H1 (cell line): ENCODE results near the gene DET1. TPM values are rescaled to one million over a fixed set of nuclear protein-coding genes. Genes with fewer than 3 reads are reported as not detected.

Experiments
- CTCF ChIA-PET: fragments of 300-600 bp; sonication (Branson Sonifier 250); formaldehyde crosslinking; loops from one replicate; lab custom pipeline; 2021; ENCODE audit not compliant: partially characterized antibody; lab: Charles Lee
- POLR2A ChIA-PET: fragments of 300-600 bp; sonication (Branson Sonifier 250); formaldehyde crosslinking; loops from one replicate; lab custom pipeline; 2021; ENCODE audit warnings: inconsistent platforms; ENCODE audit not compliant: partially characterized antibody; lab: Charles Lee
- DNase-seq, 2 experiments: peaks; one replicate each; pipeline versions ENCODE4 v3.0.0 to v3.0.0-alpha.2; 2010 to 2022; ENCODE audit warnings: low spot score in 2 of 2, low read depth in 1 of 2, mixed read lengths in 1 of 2
- FAIRE-seq: peaks from 2 replicates; lab custom pipeline; 2011; peaks lifted over from hg19 to GRCh38; lab: Jason Lieb, UNC
- H2AFZ ChIP-seq: 2 replicates; pipeline ENCODE4 v1.8.1; 2012; ENCODE audit warnings: low read length, inconsistent platforms
- H2AK5ac ChIP-seq: 2 replicates; pipeline ENCODE4 v1.6.1; 2013; ENCODE audit warnings: low read depth, low read length
- H2BK120ac ChIP-seq: replicated peaks from 2 replicates; pipeline ENCODE3; 2013; ENCODE audit warnings: low read depth, low read length, inconsistent platforms
- H2BK12ac ChIP-seq: 2 replicates; pipeline ENCODE4 v1.6.1; 2013; ENCODE audit warnings: low read depth, low read length
- H2BK15ac ChIP-seq: 2 replicates; pipeline ENCODE4 v1.6.1; 2013; ENCODE audit warnings: low read length
- H2BK20ac ChIP-seq: 2 replicates; pipeline ENCODE4 v1.6.1; 2013; ENCODE audit warnings: low read length
- H2BK5ac ChIP-seq: 2 replicates; pipeline ENCODE4 v1.6.1; 2013; ENCODE audit warnings: low read depth, low read length
- H3K14ac ChIP-seq: 2 replicates; pipeline ENCODE4 v1.6.1; 2013; ENCODE audit warnings: inconsistent platforms; ENCODE audit not compliant: insufficient read length
- H3K18ac ChIP-seq: 2 replicates; pipeline ENCODE4 v1.6.1; 2013; ENCODE audit warnings: low read length; ENCODE audit errors: extremely low read depth
- H3K23ac ChIP-seq: 2 replicates; pipeline ENCODE4 v1.6.1; 2013; ENCODE audit warnings: inconsistent platforms; ENCODE audit not compliant: insufficient read length
- H3K23me2 ChIP-seq: 2 replicates; pipeline ENCODE4 v1.6.1; 2013; ENCODE audit warnings: low read depth, low read length
- H3K27ac ChIP-seq: 2 replicates; pipeline ENCODE4 v1.6.1; 2011; ENCODE audit warnings: low read depth, low read length, inconsistent platforms
- H3K27me3 ChIP-seq, 4 experiments: replicated peaks in 1 of 4; 1 replicate in 1 of 4; 2 replicates in 3 of 4; pipeline versions ENCODE4 v1.6.1 to v1.8.1; 2011 to 2013; ENCODE audit warnings: low read length in 3 of 4, mild to moderate bottlenecking in 3 of 4, inconsistent platforms in 2 of 4, mixed read lengths in 2 of 4, moderate library complexity in 1 of 4; ENCODE audit not compliant: control insufficient read depth in 3 of 4, insufficient read depth in 3 of 4; ENCODE audit errors: extremely low read depth in 1 of 4
- H3K36me3 ChIP-seq, 4 experiments: 2 replicates each; pipeline versions ENCODE4 v1.6.1 to v1.8.1; 2011 to 2013; ENCODE audit warnings: mild to moderate bottlenecking in 4 of 4, low read length in 3 of 4, moderate library complexity in 2 of 4, control low read depth in 1 of 4, inconsistent platforms in 1 of 4; ENCODE audit not compliant: insufficient read depth in 4 of 4, control insufficient read depth in 2 of 4
- H3K4ac ChIP-seq: replicated peaks from 2 replicates; pipeline ENCODE3; 2013; ENCODE audit warnings: low read length, low read depth, mixed read lengths, inconsistent platforms; ENCODE audit not compliant: insufficient read length
- H3K4me1 ChIP-seq, 4 experiments: replicated peaks in 1 of 4; 1 replicate in 1 of 4; 2 replicates in 3 of 4; pipeline versions ENCODE4 v1.6.1 to v1.8.1; 2011 to 2013; ENCODE audit warnings: low read length in 3 of 4, inconsistent platforms in 2 of 4, mixed read lengths in 1 of 4; ENCODE audit not compliant: insufficient read depth in 4 of 4, control insufficient read depth in 3 of 4
- H3K4me2 ChIP-seq, 2 experiments: 2 replicates each; pipeline versions ENCODE4 v1.6.1 to v1.8.1; 2011 to 2013; ENCODE audit warnings: low read depth in 2 of 2, low read length in 2 of 2, control low read depth in 1 of 2, inconsistent platforms in 1 of 2, mild to moderate bottlenecking in 1 of 2; ENCODE audit not compliant: insufficient read depth in 1 of 2
- H3K4me3 ChIP-seq, 4 experiments: fragments of 200-600, 300-600 bp in 1 of 4; sonication (generic), shearing (Covaris generic), sonication (Bioruptor Twin) in 1 of 4; 2 replicates each; pipeline versions ENCODE4 v1.5.1 to v1.8.1; 2011 to 2016; ENCODE audit warnings: low read length in 4 of 4, low read depth in 3 of 4, control low read depth in 2 of 4, inconsistent platforms in 2 of 4, mild to moderate bottlenecking in 2 of 4, mixed read lengths in 1 of 4, moderate library complexity in 1 of 4; ENCODE audit not compliant: insufficient read depth in 2 of 4; ENCODE audit errors: extremely low read depth in 1 of 4
- H3K56ac ChIP-seq: replicated peaks from 2 replicates; pipeline ENCODE3; 2013; ENCODE audit warnings: low read depth, mild to moderate bottlenecking, mixed read lengths, low read length, inconsistent platforms; ENCODE audit not compliant: insufficient read length
- H3K79me1 ChIP-seq: 2 replicates; pipeline ENCODE4 v1.6.1; 2013; ENCODE audit warnings: low read depth, low read length, control low read depth
- H3K79me2 ChIP-seq, 2 experiments: 2 replicates each; pipeline versions ENCODE4 v1.6.1 to v1.8.1; 2012 to 2013; ENCODE audit warnings: low read length in 2 of 2, mild to moderate bottlenecking in 2 of 2, inconsistent platforms in 1 of 2; ENCODE audit not compliant: insufficient read depth in 2 of 2, control insufficient read depth in 1 of 2
- H3K9ac ChIP-seq, 4 experiments: replicated peaks in 1 of 4; 1 replicate in 1 of 4; 2 replicates in 3 of 4; pipeline versions ENCODE4 v1.6.1 to v1.8.1; 2011 to 2013; ENCODE audit warnings: low read depth in 3 of 4, low read length in 3 of 4, control low read depth in 2 of 4, mild to moderate bottlenecking in 2 of 4, moderate library complexity in 2 of 4, inconsistent platforms in 1 of 4; ENCODE audit errors: extremely low read depth in 1 of 4
- H3K9me3 ChIP-seq, 2 experiments: 2 replicates each; pipeline versions ENCODE4 v1.6.1 to v1.8.1; 2012 to 2013; ENCODE audit warnings: mild to moderate bottlenecking in 2 of 2, moderate library complexity in 2 of 2, control low read depth in 1 of 2, inconsistent platforms in 1 of 2, low read depth in 1 of 2, low read length in 1 of 2, mixed read lengths in 1 of 2; ENCODE audit not compliant: insufficient read depth in 2 of 2
- H4K20me1 ChIP-seq, 2 experiments: replicated peaks in 1 of 2; 2 replicates each; pipeline versions ENCODE3 to v1.8.1; 2011 to 2013; ENCODE audit warnings: inconsistent platforms in 2 of 2, low read length in 2 of 2, mild to moderate bottlenecking in 1 of 2; ENCODE audit not compliant: insufficient read depth in 2 of 2, control insufficient read depth in 1 of 2
- H4K5ac ChIP-seq: 2 replicates; pipeline ENCODE4 v1.6.1; 2013; ENCODE audit warnings: low read length, low read depth, mixed read lengths, inconsistent platforms; ENCODE audit not compliant: insufficient read length
- H4K8ac ChIP-seq: 2 replicates; pipeline ENCODE4 v1.8.0; 2013; ENCODE audit warnings: mild to moderate bottlenecking, moderate library complexity, low read length, inconsistent platforms; ENCODE audit not compliant: insufficient read depth; ENCODE audit errors: extremely low read depth
- H4K91ac ChIP-seq: replicated peaks from 2 replicates; pipeline ENCODE3; 2013; ENCODE audit warnings: low read length, mixed read lengths, inconsistent platforms; ENCODE audit not compliant: insufficient read length
- ATF2 ChIP-seq: IDR thresholded peaks from 2 replicates; pipeline ENCODE4 v1.6.1; 2012; ENCODE audit warnings: low read length, inconsistent platforms
- CHD1 ChIP-seq: IDR thresholded peaks from 2 replicates; pipeline ENCODE4 v1.6.1; 2012; ENCODE audit warnings: low read depth, low read length, improper control_type of control experiment
- CHD2 ChIP-seq: IDR thresholded peaks from 2 replicates; pipeline ENCODE4 v1.6.1; 2012; ENCODE audit warnings: low read length, improper control_type of control experiment
- E2F6 ChIP-seq: IDR thresholded peaks from 2 replicates; pipeline ENCODE4 v1.6.1; 2012; ENCODE audit warnings: inconsistent platforms
- EP300 ChIP-seq, 2 experiments: IDR thresholded peaks; 1 replicate in 1 of 2; 2 replicates in 1 of 2; pipeline ENCODE4 v1.6.1; 2011 to 2012; ENCODE audit warnings: low read depth in 2 of 2, low read length in 2 of 2, mild to moderate bottlenecking in 2 of 2, borderline replicate concordance in 1 of 2, inconsistent platforms in 1 of 2, moderate library complexity in 1 of 2
- MAFK ChIP-seq: IDR thresholded peaks from 2 replicates; pipeline ENCODE4 v1.6.1; 2012; ENCODE audit warnings: low read depth, mild to moderate bottlenecking, improper control_type of control experiment, low read length
- RAD21 ChIP-seq, 2 experiments: IDR thresholded peaks in 1 of 2; conservative IDR thresholded peaks in 1 of 2; 2 replicates each; pipeline ENCODE4 v1.6.1; 2011; ENCODE audit warnings: low read depth in 2 of 2, low read length in 2 of 2, improper control_type of control experiment in 1 of 2, inconsistent platforms in 1 of 2, mild to moderate bottlenecking in 1 of 2, moderate library complexity in 1 of 2
- RBBP5 ChIP-seq: IDR thresholded peaks from 2 replicates; pipeline ENCODE4 v1.7.1; 2012; ENCODE audit warnings: low read depth, mild to moderate bottlenecking, inconsistent platforms, low read length, moderate library complexity, borderline replicate concordance
- SP2 ChIP-seq: IDR thresholded peaks from 2 replicates; pipeline ENCODE4 v1.6.1; 2012; ENCODE audit warnings: mild to moderate bottlenecking, low read length, inconsistent platforms
- SP4 ChIP-seq: IDR thresholded peaks from 2 replicates; pipeline ENCODE4 v1.6.1; 2012; ENCODE audit warnings: low read length, inconsistent platforms
- TBP ChIP-seq: IDR thresholded peaks from 2 replicates; pipeline ENCODE4 v1.6.1; 2011; ENCODE audit warnings: low read depth, low read length, improper control_type of control experiment
- TEAD4 ChIP-seq: IDR thresholded peaks from 2 replicates; pipeline ENCODE4 v1.6.1; 2012; ENCODE audit warnings: low read depth, low read length, inconsistent platforms, mixed read lengths
- polyA plus RNA-seq, 7 experiments: library from polyadenylated mRNA; depleted of rRNA in 3 of 7; stranded (reverse) in 5 of 7; unstranded in 2 of 7; fragments of >200 nt in 5 of 7; fragments of 200-250 nt in 2 of 7; gene quantifications; 1 replicate in 5 of 7; 2 replicates in 1 of 7; 4 replicates in 1 of 7; pipeline versions ENCODE4 v1.2.1 to v1.2.3, GENCODE V29; 2011 to 2013; ENCODE audit warnings: missing spikeins in 2 of 7, mixed read lengths in 2 of 7
- total RNA-seq: library from RNA; stranded (reverse); fragmentation: NEBNext Ultra II Directional; extraction: Animal tissue kit (Norgen Biotek cat#: 25700); gene quantifications from 2 replicates; pipeline ENCODE4 v1.2.1, GENCODE V29; 2021

The DET1 gene
- total and polyA plus RNA-seq, 2 of the 8 experiments (the other 6 are each of a cell fraction or from before 2014, with no cell fraction given): 5.4 to 8.5 TPM

- no peak overlapping the region for H4K5ac ChIP-seq
- no peaks in the 10 kb centered on the region for H4K20me1 ChIP-seq
- DNase-seq (no peak), FAIRE-seq (no peak)
- H4K8ac ChIP-seq: no peak overlapping the region
- no peak overlapping the region for H3K18ac ChIP-seq
- no peak overlapping the region for H3K27ac ChIP-seq
- no peak overlapping the region for H2BK12ac ChIP-seq
- no peak overlapping the region for H2BK120ac ChIP-seq
- H3K9ac ChIP-seq: no peak overlapping the region
- no peak overlapping the region for H3K4me2 ChIP-seq
- H3K9me3 ChIP-seq: peaks cover 0 to 10% of the 10 kb centered on the region in 2 experiments; a peak in 1 of 4 replicates
- H2BK20ac ChIP-seq: no peak overlapping the region
- H3K4me3 ChIP-seq: no peak overlapping the region
- peaks cover 0 to 21% (median 13%) of the 10 kb centered on the region in 4 experiments; a peak in 5 of 8 replicates for H3K36me3 ChIP-seq
- no peaks in the 10 kb centered on the region for H3K27me3 ChIP-seq
- H2AFZ ChIP-seq: no peak overlapping the region
- ChIA-PET POLR2A (no interaction called here), CTCF (no interaction called here)
- H3K79me1 ChIP-seq: no peaks in the 10 kb centered on the region
- H3K4me1 ChIP-seq: no peaks in the 10 kb centered on the region
- H2AK5ac ChIP-seq: no peak overlapping the region
- no peak overlapping the region for H4K91ac ChIP-seq
- no peaks in the 10 kb centered on the region for H3K79me2 ChIP-seq
- H2BK15ac ChIP-seq: no peak overlapping the region
- no peaks in the 10 kb centered on the region for H3K23me2 ChIP-seq
- no peak overlapping the region for H3K56ac ChIP-seq
- no peak overlapping the region for H3K14ac ChIP-seq
- no peak overlapping the region for H2BK5ac ChIP-seq
- no peak overlapping the region for H3K4ac ChIP-seq
- no peak overlapping the region for H3K23ac ChIP-seq
- TF ChIP-seq RAD21 (IDR thresholded peaks at IDR 0.05 in 1 of 2, conservative IDR thresholded peaks at IDR 0.05 in 1 of 2; ENCODE audit: low read depth in 2 of 2, low read length in 2 of 2) (no peak), E2F6 (no peak), TBP (no peak), TEAD4 (no peak), CHD1 (no peak), ATF2 (no peak), RBBP5 (no peak), SP4 (no peak), EP300 (IDR thresholded peaks at IDR 0.05; ENCODE audit: borderline replicate concordance in 1 of 2, low read depth in 2 of 2, low read length in 2 of 2) (no peak), SP2 (no peak), CHD2 (no peak), MAFK (no peak)
Measured at GRCh38 chr15:88526247-88526879, 20.1 kb downstream of the DET1 start.
